Tibial nerve (tissue), 3 donors: ENCODE results near the gene MRPL20.

Experiments used
- POLR2A ChIP-seq, 2 donors: fragments of 450-650 bp; IDR thresholded peaks; one replicate each; pipeline ENCODE4 v1.6.1; 2017; ENCODE audit warnings: antibody characterized with exemption in 2 of 2, mild to moderate bottlenecking in 2 of 2, moderate library complexity in 2 of 2
- TF ChIP-seq, protein P1 (sequence below), 5 experiments: fragments of 200-600 bp in 3 of 5; fragments of 450-650 bp in 2 of 5; sonication (generic) in 3 of 5; IDR thresholded peaks; one replicate each; pipeline ENCODE4 v1.5.1; 2016 to 2019; ENCODE audit warnings: antibody characterized with exemption in 5 of 5, mild to moderate bottlenecking in 3 of 5, moderate library complexity in 2 of 5

DNA sequence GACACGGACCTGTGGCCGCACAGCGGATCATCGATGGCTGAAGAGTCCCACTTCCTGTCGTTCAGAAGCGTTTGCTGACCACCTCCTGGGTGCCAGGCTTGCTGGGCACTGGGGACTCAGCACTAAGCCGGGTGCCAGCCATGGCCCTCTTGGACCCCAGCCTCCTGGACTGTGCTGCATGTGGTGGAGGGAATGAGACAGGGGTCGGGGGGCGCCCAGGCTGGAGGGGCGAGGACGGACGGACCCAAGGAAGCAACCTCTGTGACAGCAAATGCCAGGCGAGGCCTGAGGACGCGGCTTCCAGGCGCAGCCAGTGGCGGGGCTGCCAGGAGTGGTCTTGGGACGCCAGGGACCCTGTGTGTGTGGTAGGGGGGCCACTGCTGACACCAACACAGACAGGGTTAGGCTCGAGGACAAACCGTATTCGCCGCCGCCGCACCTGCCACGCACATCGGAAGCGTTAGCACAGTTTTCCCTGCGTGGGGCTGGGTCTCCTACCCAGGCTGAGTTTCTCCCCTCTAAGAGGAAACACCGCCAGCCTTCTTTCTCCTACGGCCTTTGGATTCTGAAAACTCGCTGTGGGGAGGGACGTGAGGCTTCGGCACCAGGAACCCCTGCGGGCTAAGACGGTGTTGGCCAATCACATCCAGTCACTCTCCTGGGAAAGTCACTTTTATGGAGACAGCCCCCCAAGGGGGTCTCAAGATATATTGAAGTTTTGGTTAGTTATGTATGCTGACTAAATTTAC lies 45.7 kb downstream of the MRPL20 start:
- TF ChIP-seq POLR2A (IDR thresholded peaks at IDR 0.05): no peak
- TF ChIP-seq, protein P1, sequence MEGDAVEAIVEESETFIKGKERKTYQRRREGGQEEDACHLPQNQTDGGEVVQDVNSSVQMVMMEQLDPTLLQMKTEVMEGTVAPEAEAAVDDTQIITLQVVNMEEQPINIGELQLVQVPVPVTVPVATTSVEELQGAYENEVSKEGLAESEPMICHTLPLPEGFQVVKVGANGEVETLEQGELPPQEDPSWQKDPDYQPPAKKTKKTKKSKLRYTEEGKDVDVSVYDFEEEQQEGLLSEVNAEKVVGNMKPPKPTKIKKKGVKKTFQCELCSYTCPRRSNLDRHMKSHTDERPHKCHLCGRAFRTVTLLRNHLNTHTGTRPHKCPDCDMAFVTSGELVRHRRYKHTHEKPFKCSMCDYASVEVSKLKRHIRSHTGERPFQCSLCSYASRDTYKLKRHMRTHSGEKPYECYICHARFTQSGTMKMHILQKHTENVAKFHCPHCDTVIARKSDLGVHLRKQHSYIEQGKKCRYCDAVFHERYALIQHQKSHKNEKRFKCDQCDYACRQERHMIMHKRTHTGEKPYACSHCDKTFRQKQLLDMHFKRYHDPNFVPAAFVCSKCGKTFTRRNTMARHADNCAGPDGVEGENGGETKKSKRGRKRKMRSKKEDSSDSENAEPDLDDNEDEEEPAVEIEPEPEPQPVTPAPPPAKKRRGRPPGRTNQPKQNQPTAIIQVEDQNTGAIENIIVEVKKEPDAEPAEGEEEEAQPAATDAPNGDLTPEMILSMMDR (IDR thresholded peaks at IDR 0.05): no peak
